DND-41 (cell line): ENCODE results near the gene ELMO3.

Experiments used
- ATAC-seq: fragments of 200-7000 bp; cut with Tn5 transposase; 3 replicates; pipeline ENCODE4 v1.9.1; 2021; ENCODE audit warnings: low read depth; ENCODE audit not compliant: insufficient read depth
- DNase-seq: peaks from one replicate; pipeline ENCODE4 v3.0.0-alpha.2; 2020
- H2AFZ ChIP-seq: 2 replicates; pipeline ENCODE4 v1.6.0; 2012; ENCODE audit warnings: low read depth, low read length
- H3K27ac ChIP-seq: 2 replicates; pipeline ENCODE4 v1.5.1; 2012; ENCODE audit warnings: low read length, inconsistent platforms
- H3K27me3 ChIP-seq: fragments of 200-600 bp; sonication (generic); 2 replicates; pipeline ENCODE4 v1.6.0; 2012; ENCODE audit warnings: low read length, mild to moderate bottlenecking, inconsistent platforms; ENCODE audit not compliant: insufficient read depth, poor library complexity
- H3K36me3 ChIP-seq: 2 replicates; pipeline ENCODE4 v1.5.1; 2012; ENCODE audit warnings: low read length, inconsistent platforms; ENCODE audit not compliant: insufficient read depth
- H3K4me1 ChIP-seq: 2 replicates; pipeline ENCODE4 v1.5.1; 2012; ENCODE audit warnings: mild to moderate bottlenecking, low read length; ENCODE audit not compliant: insufficient read depth
- H3K4me2 ChIP-seq: 2 replicates; pipeline ENCODE4 v1.6.0; 2012; ENCODE audit warnings: mild to moderate bottlenecking, moderate library complexity, low read length, inconsistent platforms; ENCODE audit not compliant: insufficient read depth
- H3K4me3 ChIP-seq, 2 experiments: fragments of 200-600 bp in 1 of 2; shearing (Covaris generic) in 1 of 2; 2 replicates each; pipeline ENCODE4 v1.5.1; 2012 to 2016; ENCODE audit warnings: inconsistent platforms in 2 of 2, low read length in 2 of 2, mild to moderate bottlenecking in 2 of 2, low read depth in 1 of 2, moderate library complexity in 1 of 2
- H3K79me2 ChIP-seq: 2 replicates; pipeline ENCODE4 v1.6.0; 2012; ENCODE audit warnings: low read length, inconsistent platforms; ENCODE audit not compliant: insufficient read depth
- H3K9ac ChIP-seq: 2 replicates; pipeline ENCODE4 v1.6.0; 2012; ENCODE audit warnings: low read depth, mild to moderate bottlenecking, inconsistent platforms, low read length, moderate library complexity
- H3K9me3 ChIP-seq: 2 replicates; pipeline ENCODE4 v1.5.1; 2012; ENCODE audit warnings: low read length, moderate library complexity, mild to moderate bottlenecking, inconsistent platforms; ENCODE audit not compliant: insufficient read depth, severe bottlenecking
- H4K20me1 ChIP-seq: 2 replicates; pipeline ENCODE4 v1.6.0; 2012; ENCODE audit warnings: low read length; ENCODE audit not compliant: insufficient read depth
- EZH2 ChIP-seq: IDR thresholded peaks from 3 replicates; pipeline ENCODE4 v1.6.1; 2012; ENCODE audit warnings: borderline replicate concordance, low read depth, mild to moderate bottlenecking, moderate library complexity, low read length, inconsistent platforms; ENCODE audit not compliant: severe bottlenecking
- TF ChIP-seq, protein P1 (sequence below): IDR thresholded peaks from 2 replicates; pipeline ENCODE4 v1.5.1; 2012; ENCODE audit warnings: borderline replicate concordance, low read length, moderate library complexity, mild to moderate bottlenecking; ENCODE audit not compliant: poor library complexity, severe bottlenecking; ENCODE audit errors: extremely low read depth

The ELMO3 gene

DNA sequence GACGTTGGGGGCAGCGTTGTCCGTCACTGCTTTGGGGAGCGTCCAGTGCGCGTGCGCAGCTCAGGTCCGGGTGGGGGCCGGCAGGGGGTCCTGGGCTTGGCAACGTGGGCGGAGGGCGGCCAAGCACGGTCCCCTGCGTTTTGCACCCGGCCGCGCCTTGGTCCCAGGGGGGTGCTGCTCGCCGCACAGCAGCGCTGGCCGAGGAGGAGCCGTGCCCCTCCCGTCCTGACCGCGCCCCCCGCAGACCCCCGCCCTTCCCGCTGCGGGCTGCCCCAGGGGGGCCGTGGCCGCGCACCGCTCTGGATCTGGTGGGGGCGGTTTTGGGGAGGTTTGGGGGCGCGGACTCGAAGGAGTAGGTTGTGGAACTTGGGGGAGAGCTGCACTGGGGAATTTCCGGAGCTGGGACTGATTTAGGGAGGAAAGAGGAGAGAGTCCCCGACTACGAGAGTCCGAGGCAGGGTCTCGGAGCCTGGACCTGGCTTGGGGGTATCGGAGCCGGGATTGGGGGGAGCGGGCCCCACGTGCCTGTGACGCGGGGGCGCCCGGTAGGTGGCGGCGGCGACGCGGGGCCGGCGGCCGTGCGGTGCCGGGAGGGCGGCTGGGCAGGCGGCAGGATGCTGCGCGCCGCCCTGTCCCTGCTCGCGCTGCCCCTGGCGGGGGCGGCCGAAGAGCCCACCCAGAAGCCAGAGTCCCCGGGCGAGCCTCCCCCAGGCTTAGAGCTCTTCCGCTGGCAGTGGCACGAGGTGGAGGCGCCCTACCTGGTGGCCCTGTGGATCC lies 49.7 kb downstream of the ELMO3 start, which contains the start of gene SLC9A5:
Gene SLC9A5, plus strand, starts transcription at position 579 of the 777 bp plus-strand sequence. Its CDS starts 36 bp downstream, at position 615.
- Histone ChIP-seq H3K79me2 (0 out of 2 replicates have a peak, but pooled peaks cover 3% of the 10 kb centered on the region), H4K20me1 (peaks cover 14% of the 10 kb centered on the region), H2AFZ (peak within 1 kb of the TSS; percentile 76), H3K9me3 (no peaks in the 10 kb centered on the region), H3K4me2 (peak within 1 kb of the TSS; percentile 69), H3K36me3 (no peaks in the 10 kb centered on the region), H3K27ac (peak within 1 kb of the TSS; percentile 41; the same call in 1 of the 2 replicates), H3K4me1 (peaks cover 55% of the 10 kb centered on the region), H3K9ac (peak within 1 kb of the TSS; percentile 71), H3K4me3 (peak within 1 kb of the TSS; percentile 19 to 79; a peak in 3 of 4 replicates), H3K27me3 (peaks cover 26% of the 10 kb centered on the region)
- TF ChIP-seq EZH2: peak; percentile 70
- TF ChIP-seq, protein P1, sequence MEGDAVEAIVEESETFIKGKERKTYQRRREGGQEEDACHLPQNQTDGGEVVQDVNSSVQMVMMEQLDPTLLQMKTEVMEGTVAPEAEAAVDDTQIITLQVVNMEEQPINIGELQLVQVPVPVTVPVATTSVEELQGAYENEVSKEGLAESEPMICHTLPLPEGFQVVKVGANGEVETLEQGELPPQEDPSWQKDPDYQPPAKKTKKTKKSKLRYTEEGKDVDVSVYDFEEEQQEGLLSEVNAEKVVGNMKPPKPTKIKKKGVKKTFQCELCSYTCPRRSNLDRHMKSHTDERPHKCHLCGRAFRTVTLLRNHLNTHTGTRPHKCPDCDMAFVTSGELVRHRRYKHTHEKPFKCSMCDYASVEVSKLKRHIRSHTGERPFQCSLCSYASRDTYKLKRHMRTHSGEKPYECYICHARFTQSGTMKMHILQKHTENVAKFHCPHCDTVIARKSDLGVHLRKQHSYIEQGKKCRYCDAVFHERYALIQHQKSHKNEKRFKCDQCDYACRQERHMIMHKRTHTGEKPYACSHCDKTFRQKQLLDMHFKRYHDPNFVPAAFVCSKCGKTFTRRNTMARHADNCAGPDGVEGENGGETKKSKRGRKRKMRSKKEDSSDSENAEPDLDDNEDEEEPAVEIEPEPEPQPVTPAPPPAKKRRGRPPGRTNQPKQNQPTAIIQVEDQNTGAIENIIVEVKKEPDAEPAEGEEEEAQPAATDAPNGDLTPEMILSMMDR: peak; percentile 21
- DNase-seq (peak; percentile 21), ATAC-seq (no peak)

DNA sequence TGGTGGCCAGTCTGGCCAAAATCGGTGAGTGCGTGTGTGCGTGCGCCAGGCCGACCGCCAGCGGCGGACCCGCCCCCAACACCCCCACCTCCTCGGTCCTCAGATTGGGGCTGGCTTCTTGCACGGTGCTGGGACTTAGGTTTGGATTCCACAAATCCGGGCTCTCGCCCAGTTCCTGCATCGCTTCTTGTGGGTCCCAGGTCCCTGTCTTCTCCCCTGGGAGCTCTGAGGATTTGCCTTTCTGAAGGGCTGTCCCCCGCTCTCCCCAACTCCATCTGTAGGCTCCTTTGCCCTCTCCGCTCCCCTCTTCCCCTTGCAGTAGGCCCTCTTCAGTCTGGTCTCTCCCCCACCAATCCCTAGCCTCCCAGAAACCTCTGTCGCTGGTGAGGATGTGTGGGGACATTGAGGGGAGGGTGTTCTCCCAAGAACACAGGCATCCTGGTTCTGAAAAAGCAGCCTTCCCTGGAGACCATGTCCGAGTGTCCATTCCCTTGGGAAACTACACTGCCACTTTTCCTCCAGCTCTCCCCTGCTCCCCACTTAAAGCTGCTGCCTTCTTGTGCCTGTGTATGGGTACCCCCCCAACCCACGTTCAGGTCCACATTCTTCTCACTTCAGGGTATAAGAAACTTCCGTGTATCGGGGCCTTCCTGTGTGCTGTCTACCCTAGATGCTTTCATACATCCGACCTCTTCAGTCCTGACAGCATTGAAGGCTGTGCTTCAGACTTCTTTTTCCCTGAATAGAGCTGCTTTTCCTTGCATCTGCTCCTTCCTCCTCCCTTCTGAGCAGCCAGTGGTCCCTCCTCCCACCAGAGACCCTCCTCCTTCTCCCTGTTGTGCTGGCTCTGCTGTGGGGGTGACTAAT lies 50.5 kb downstream of the ELMO3 start:
- Histone ChIP-seq H3K27me3 (peaks cover 26% of the 10 kb centered on the region), H3K79me2 (no peaks in the 10 kb centered on the region), H3K27ac (no peak overlapping the region), H3K9me3 (no peaks in the 10 kb centered on the region), H3K36me3 (no peaks in the 10 kb centered on the region), H3K9ac (peak overlapping the region; percentile 71; the same call in 1 of the 2 replicates), H3K4me2 (peak overlapping the region; percentile 69), H4K20me1 (peaks cover 9% of the 10 kb centered on the region), H2AFZ (peak overlapping the region; percentile 56; the same call in 1 of the 2 replicates), H3K4me3 (peak overlapping the region in 1 of 2 experiments; percentile 79; a peak in 2 of 4 replicates), H3K4me1 (peaks cover 47% of the 10 kb centered on the region)
- no peak for DNase-seq
- TF ChIP-seq, protein P1: no peak
- TF ChIP-seq EZH2: no peak
- no peak for ATAC-seq

DNA sequence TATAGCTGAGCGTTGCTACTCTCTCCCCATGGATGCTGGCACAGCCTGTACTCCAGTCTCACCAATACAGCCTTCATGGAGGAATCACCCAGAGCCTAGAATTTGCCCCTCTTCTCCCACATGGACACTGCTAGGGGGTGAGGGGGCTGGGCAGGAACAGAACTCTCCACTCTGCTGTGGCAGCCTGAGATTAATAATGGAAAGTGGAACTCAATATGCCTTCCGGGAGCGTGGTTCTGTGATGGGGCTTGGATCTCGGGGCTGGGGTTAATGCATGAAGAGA lies 51.1 kb downstream of the ELMO3 start:
- H3K9ac ChIP-seq: no peak overlapping the region

More for the DNA sequence above, 51.1 kb downstream of the ELMO3 start:
- Histone ChIP-seq H3K4me3 (no peak overlapping the region), H3K4me2 (no peak overlapping the region), H3K36me3 (no peaks in the 10 kb centered on the region), H3K79me2 (no peaks in the 10 kb centered on the region), H4K20me1 (peaks cover 4% of the 10 kb centered on the region; the same call in 1 of the 2 replicates), H3K4me1 (peaks cover 41% of the 10 kb centered on the region), H2AFZ (no peak overlapping the region), H3K9me3 (no peaks in the 10 kb centered on the region), H3K27me3 (peaks cover 26% of the 10 kb centered on the region), H3K27ac (no peak overlapping the region)
- TF ChIP-seq, protein P1: no peak
- no peak for TF ChIP-seq EZH2
- DNase-seq: no peak
- ATAC-seq: no peak
